HG02759 (cell line): Measurements from ENCODE around the gene ELF3.
"Not testable (repeated sequence)": the region's sequence is repeated elsewhere in the genome, so short reads cannot be mapped to it uniquely, and the experiment has no call there.

ENCODE experiments used
- ATAC-seq: cut with Tn5 transposase; IDR thresholded peaks from one replicate; pipeline ENCODE4 v1.9.1; 2021; ENCODE audit warnings: mild to moderate bottlenecking, moderate library complexity; ENCODE audit not compliant: unreplicated experiment

The ELF3 gene

GRCh38 chr1:202034149-202034682 is 23.8 kb downstream of the ELF3 start:
- ATAC-seq: no peak

DNA sequence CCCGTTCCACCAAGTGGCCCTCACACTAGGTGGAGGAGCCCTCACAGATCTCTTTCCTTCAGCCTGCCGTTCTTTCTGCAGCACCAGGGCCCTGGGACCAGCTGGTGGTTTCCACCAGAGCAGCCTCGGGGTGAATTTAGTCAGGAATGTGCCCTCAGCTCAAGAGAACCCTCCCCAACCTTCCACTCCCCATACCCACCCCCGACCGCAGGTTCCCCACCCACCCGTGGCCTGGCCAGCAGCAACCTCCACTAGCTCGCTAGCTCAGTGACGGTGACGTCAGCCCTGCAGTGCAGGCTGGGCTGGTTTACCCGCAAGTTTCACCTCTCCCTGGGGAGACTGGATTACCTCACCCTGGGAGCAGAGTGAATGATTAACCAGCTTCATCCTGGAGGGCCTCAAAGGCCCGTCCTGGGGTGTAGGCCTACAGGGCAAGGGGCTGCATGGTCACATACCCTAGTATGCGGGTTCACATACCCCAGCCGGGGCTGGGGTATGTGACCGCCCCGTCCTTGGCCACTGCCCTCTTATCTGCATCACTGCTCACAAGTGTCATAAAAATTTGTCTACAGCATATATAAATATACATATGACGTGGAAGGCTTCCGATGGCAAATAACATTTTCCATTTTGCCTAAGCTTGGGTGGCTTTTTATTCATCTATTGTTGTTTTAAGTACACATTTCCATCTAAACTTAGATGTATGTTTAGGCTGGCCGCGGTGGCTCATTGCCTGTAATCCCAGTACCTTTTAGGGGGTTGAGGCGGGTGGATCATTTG is 24.5 kb downstream of the ELF3 start:
- ATAC-seq: no peak

- no peak for ATAC-seq
Observed at GRCh38 chr1:202036595-202037387, 26.4 kb downstream of the ELF3 start.

GRCh38 chr1:202037706-202038296 is 27.4 kb downstream of the ELF3 start:
- ATAC-seq: no peak

- ATAC-seq: no peak
Observed at GRCh38 chr1:202038688-202039346, 28.4 kb downstream of the ELF3 start.

GRCh38 chr1:202045705-202046104 is 35.3 kb downstream of the ELF3 start:
- no peak for ATAC-seq

- no peak for ATAC-seq
Observed at GRCh38 chr1:202046227-202046626, 35.8 kb downstream of the ELF3 start.

- ATAC-seq: no peak
Observed at GRCh38 chr1:202046748-202047708, 36.6 kb downstream of the ELF3 start.

DNA sequence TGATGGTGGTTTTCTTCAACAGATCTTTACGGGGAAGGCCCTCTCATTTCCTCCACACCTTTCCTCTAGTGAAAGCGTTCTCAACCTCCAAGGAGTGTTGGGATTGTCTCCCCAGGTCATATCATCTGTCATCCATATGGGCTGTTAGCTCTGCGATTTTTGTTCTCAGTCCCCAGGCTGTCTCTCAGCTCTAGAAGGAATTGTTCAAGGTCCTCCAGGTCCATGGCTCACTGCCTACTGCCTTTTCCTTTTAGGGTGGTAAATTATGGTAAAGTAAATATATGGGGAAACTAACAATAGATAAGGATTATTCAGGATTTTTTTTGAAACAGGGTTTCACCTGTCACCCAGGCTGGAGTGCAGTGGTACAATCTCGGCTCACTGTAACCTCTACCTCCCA is 37.6 kb downstream of the ELF3 start:
- no peak for ATAC-seq

GRCh38 chr1:202049129-202049528 is 38.7 kb downstream of the ELF3 start:
- ATAC-seq: no peak

GRCh38 chr1:202054094-202054493 is 43.7 kb downstream of the ELF3 start:
- ATAC-seq: no peak

DNA sequence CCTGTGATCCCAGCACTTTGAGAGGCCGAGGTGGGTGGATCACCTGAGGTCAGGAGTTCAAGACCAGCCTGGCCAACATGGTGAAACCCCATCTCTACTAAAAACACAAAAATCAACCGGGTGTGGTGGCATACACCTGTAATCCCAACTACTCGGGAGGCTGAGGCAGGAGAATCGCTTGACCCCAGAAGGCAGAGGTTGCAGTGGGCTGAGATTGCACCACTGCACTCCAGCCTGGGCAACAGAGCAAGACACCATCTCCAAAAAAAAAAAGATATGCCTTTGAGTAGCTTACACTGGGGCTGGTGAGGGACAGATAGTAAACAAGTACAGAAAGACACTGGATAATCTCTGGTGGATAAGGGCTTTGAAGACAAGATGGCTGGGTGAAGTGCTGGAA is 44.3 kb downstream of the ELF3 start:
- not testable (repeated sequence) for ATAC-seq

GRCh38 chr1:202056644-202057334 is 46.4 kb downstream of the ELF3 start:
- no peak for ATAC-seq

DNA sequence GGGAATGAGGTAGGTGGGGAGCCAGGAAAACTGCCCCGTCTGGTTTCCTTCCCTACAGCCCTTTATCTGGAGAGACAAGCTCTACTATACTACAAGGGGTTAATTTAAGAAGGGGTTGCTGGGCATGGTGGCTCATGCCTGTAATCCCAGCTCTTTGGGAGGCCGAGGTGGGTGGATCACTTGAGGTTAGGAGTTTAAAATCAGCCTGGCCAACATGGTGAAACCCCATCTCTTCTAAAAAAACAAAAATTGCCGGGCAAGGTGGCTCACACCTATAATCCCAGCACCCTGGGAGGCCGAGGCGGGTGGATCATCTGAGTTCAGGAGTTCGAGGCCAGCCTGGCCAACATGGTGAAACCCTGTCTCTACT is 46.9 kb downstream of the ELF3 start:
- ATAC-seq: not testable (repeated sequence)

- no peak for ATAC-seq
Observed at GRCh38 chr1:202058001-202058908, 47.9 kb downstream of the ELF3 start.

DNA sequence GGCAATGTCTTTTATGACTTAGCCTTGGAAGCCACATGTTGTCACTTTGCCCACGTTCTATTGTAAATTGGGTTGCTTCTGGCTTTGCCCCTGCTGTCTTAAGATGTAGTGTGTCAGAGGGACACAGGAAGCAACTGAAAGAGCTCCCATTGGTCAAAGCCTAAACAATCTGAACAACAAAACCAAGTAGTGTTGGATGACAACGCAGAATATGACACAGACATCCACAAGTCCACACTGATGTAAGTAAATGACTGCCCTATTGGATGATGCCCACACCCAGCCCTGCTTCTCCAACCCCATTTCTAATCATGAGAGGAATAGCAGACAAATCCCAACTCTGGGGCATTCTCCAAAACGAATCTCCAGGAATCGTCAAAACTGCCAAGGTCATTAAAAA is 50.7 kb downstream of the ELF3 start:
- no peak for ATAC-seq

DNA sequence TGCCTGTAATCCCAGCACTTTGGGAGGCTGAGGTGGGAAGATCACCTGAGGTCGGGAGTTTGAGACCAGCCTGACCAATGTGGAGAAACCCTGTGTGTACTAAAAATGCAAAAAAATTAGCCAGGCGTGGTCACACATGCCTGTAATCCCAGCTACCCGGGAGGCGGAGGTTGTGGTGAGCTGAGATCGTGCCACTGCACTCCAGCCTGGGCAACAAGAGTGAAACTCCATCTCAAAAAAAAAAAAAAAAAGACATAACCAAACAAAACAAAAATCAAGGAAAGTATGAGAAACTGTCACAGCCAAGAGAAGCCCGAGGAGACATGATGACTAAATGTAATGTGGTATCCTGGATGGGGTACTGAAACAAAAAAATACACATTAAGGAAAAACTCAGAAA is 51.4 kb downstream of the ELF3 start:
- not testable (repeated sequence) for ATAC-seq

DNA sequence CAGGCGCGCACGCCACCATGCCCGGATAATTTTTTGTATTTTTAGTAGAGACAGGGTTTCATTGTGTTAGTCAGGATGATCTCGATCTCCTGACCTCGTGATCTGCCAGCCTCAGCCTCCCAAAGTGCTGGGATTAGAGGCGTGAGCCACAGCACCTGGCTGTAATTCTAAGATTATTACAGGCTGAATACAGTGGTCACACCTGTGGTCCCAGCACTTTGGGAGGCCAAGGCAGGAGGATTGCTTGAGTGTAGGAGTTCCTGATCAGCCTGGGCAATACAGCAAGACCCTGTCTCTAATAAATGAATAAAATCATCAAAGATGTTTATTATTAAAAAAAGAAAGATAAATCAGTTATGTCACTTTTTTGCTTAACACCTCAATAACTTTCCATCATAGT is 52.2 kb downstream of the ELF3 start:
- ATAC-seq: not testable (repeated sequence)
